Neural cell (in vitro differentiated cells): ENCODE measurements around the gene RORC. TPM values are rescaled to one million over a fixed set of nuclear protein-coding genes. Genes with fewer than 3 reads are reported as not detected.

Source experiments
- H2AFZ ChIP-seq: fragments of 200-600, 300-800 bp; sonication (generic), shearing (Covaris generic); 2 replicates; pipeline ENCODE4 v1.6.0; 2014; ENCODE audit warnings: low read depth, mild to moderate bottlenecking, antibody characterized with exemption, low read length, moderate library complexity
- H3F3A ChIP-seq: fragments of 200-600 bp; shearing (Covaris generic); 2 replicates; pipeline ENCODE4 v1.6.1; 2016; ENCODE audit warnings: mild to moderate bottlenecking, moderate library complexity, mixed read lengths, antibody characterized with exemption, low read length; ENCODE audit not compliant: insufficient read depth, poor library complexity, severe bottlenecking
- H3K27ac ChIP-seq: fragments of 200-600, 300-800 bp; sonication (generic), shearing (Covaris generic); 2 replicates; pipeline ENCODE4 v1.5.1; 2014; ENCODE audit warnings: mild to moderate bottlenecking, low read length, moderate library complexity
- H3K27me3 ChIP-seq: fragments of 300-800, 200-600 bp; sonication (generic), shearing (Covaris generic); 2 replicates; pipeline ENCODE4 v1.6.0; 2014; ENCODE audit warnings: mild to moderate bottlenecking, low read depth, low read length, moderate library complexity; ENCODE audit not compliant: insufficient read depth
- H3K36me3 ChIP-seq: fragments of 300-800, 200-600 bp; sonication (generic), shearing (Covaris generic); 2 replicates; pipeline ENCODE4 v1.5.1; 2014; ENCODE audit warnings: mild to moderate bottlenecking, antibody characterized with exemption, low read length, moderate library complexity; ENCODE audit not compliant: insufficient read depth
- H3K4me2 ChIP-seq: fragments of 300-800, 200-600 bp; sonication (generic), shearing (Covaris generic); 2 replicates; pipeline ENCODE4 v1.6.0; 2014; ENCODE audit warnings: mild to moderate bottlenecking, low read length
- H3K4me3 ChIP-seq: fragments of 300-800, 200-600 bp; sonication (generic), shearing (Covaris generic); 2 replicates; pipeline ENCODE4 v1.5.1; 2014; ENCODE audit warnings: mild to moderate bottlenecking, low read length, moderate library complexity
- H3K79me2 ChIP-seq: fragments of 200-600 bp; shearing (Covaris generic); replicated peaks from 2 replicates; pipeline ENCODE4 v1.6.0; 2014; ENCODE audit warnings: mild to moderate bottlenecking, low read length, moderate library complexity; ENCODE audit not compliant: insufficient read depth
- H3K9ac ChIP-seq: fragments of 300-800, 200-600 bp; sonication (generic), shearing (Covaris generic); 2 replicates; pipeline ENCODE4 v1.6.1; 2016; ENCODE audit warnings: mild to moderate bottlenecking, low read length, mixed read lengths
- H3K9me2 ChIP-seq: fragments of 200-600 bp; shearing (Covaris generic); 2 replicates; pipeline ENCODE4 v1.6.1; 2016; ENCODE audit warnings: mild to moderate bottlenecking, low read length, mixed read lengths; ENCODE audit not compliant: insufficient read depth
- H3K9me3 ChIP-seq: fragments of 200-600, 300-800 bp; sonication (generic), shearing (Covaris generic); 2 replicates; pipeline ENCODE4 v1.6.1; 2016; ENCODE audit warnings: mild to moderate bottlenecking, mixed run types, low read length, moderate library complexity, mixed read lengths
- H4K20me1 ChIP-seq: fragments of 200-600 bp; shearing (Covaris generic); 2 replicates; pipeline ENCODE4 v1.6.1; 2016; ENCODE audit warnings: mild to moderate bottlenecking, mixed run types; ENCODE audit not compliant: insufficient read depth
- EP300 ChIP-seq: fragments of 450-650 bp; conservative IDR thresholded peaks from 2 replicates; pipeline ENCODE4 v1.6.1; 2014; ENCODE audit warnings: antibody characterized with exemption, mild to moderate bottlenecking, moderate library complexity; ENCODE audit not compliant: poor library complexity, severe bottlenecking
- EZH2 ChIP-seq: fragments of 200-600, 300-800 bp; shearing (Covaris generic), sonication (generic); IDR thresholded peaks from 2 replicates; pipeline ENCODE4 v1.6.1; 2014; ENCODE audit warnings: antibody characterized with exemption, low read length, borderline replicate concordance, mild to moderate bottlenecking; ENCODE audit not compliant: insufficient read depth, poor library complexity, severe bottlenecking
- MXI1 ChIP-seq: fragments of 450-650 bp; conservative IDR thresholded peaks from 2 replicates; pipeline ENCODE4 v1.6.1; 2014; ENCODE audit warnings: antibody characterized with exemption, mild to moderate bottlenecking; ENCODE audit not compliant: poor library complexity, severe bottlenecking
- POLR2AphosphoS5 ChIP-seq: IDR thresholded peaks from 2 replicates; pipeline ENCODE4 v1.6.1; 2012
- RAD21 ChIP-seq: fragments of 450-650 bp; conservative IDR thresholded peaks from 2 replicates; pipeline ENCODE4 v1.6.1; 2014; ENCODE audit warnings: antibody characterized with exemption, mild to moderate bottlenecking, moderate library complexity
- SMC3 ChIP-seq: fragments of 450-650 bp; conservative IDR thresholded peaks from 2 replicates; pipeline ENCODE4 v1.6.1; 2014; ENCODE audit warnings: antibody characterized with exemption, mild to moderate bottlenecking, moderate library complexity; ENCODE audit not compliant: poor library complexity
- TAF1 ChIP-seq: IDR thresholded peaks from 2 replicates; pipeline ENCODE4 v1.6.1; 2012; ENCODE audit warnings: low read depth
- polyA plus RNA-seq: library from polyadenylated mRNA; depleted of rRNA; stranded (reverse); fragments of >200 nt; gene quantifications from 2 replicates; pipeline ENCODE4 v1.2.3, GENCODE V29; 2014
- TF ChIP-seq, protein P1 (sequence below): fragments of 450-650 bp; IDR thresholded peaks from 2 replicates; pipeline ENCODE4 v1.5.1; 2014; ENCODE audit warnings: antibody characterized with exemption, mild to moderate bottlenecking, moderate library complexity; ENCODE audit not compliant: poor library complexity, severe bottlenecking
- TF ChIP-seq, protein P2 (sequence below): IDR thresholded peaks from 2 replicates; pipeline ENCODE4 v1.6.1; 2012; ENCODE audit warnings: borderline replicate concordance

The RORC gene
- polyA plus RNA-seq, 1 donor from 2014 or later, result 0.45 TPM

GRCh38 chr1:151864411-151864810 is 32.8 kb upstream of the RORC start:
- no peaks in the 10 kb centered on the region for H3K36me3 ChIP-seq
- H3K9ac ChIP-seq, result no peak overlapping the region
- H4K20me1 ChIP-seq, result no peaks in the 10 kb centered on the region
- no peaks in the 10 kb centered on the region for H3K9me2 ChIP-seq
- H3K9me3 ChIP-seq, result no peaks in the 10 kb centered on the region
- H3K4me3 ChIP-seq, result no peak overlapping the region
- H3F3A ChIP-seq, result no peaks in the 10 kb centered on the region
- no peaks in the 10 kb centered on the region for H3K79me2 ChIP-seq
- TF ChIP-seq EP300 (no peak), RAD21 (no peak), SMC3 (no peak), MXI1 (no peak), EZH2 (no peak), TAF1 (no peak), POLR2AphosphoS5 (no peak)
- TF ChIP-seq, protein P1, sequence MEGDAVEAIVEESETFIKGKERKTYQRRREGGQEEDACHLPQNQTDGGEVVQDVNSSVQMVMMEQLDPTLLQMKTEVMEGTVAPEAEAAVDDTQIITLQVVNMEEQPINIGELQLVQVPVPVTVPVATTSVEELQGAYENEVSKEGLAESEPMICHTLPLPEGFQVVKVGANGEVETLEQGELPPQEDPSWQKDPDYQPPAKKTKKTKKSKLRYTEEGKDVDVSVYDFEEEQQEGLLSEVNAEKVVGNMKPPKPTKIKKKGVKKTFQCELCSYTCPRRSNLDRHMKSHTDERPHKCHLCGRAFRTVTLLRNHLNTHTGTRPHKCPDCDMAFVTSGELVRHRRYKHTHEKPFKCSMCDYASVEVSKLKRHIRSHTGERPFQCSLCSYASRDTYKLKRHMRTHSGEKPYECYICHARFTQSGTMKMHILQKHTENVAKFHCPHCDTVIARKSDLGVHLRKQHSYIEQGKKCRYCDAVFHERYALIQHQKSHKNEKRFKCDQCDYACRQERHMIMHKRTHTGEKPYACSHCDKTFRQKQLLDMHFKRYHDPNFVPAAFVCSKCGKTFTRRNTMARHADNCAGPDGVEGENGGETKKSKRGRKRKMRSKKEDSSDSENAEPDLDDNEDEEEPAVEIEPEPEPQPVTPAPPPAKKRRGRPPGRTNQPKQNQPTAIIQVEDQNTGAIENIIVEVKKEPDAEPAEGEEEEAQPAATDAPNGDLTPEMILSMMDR, result no peak
- TF ChIP-seq, protein P2, sequence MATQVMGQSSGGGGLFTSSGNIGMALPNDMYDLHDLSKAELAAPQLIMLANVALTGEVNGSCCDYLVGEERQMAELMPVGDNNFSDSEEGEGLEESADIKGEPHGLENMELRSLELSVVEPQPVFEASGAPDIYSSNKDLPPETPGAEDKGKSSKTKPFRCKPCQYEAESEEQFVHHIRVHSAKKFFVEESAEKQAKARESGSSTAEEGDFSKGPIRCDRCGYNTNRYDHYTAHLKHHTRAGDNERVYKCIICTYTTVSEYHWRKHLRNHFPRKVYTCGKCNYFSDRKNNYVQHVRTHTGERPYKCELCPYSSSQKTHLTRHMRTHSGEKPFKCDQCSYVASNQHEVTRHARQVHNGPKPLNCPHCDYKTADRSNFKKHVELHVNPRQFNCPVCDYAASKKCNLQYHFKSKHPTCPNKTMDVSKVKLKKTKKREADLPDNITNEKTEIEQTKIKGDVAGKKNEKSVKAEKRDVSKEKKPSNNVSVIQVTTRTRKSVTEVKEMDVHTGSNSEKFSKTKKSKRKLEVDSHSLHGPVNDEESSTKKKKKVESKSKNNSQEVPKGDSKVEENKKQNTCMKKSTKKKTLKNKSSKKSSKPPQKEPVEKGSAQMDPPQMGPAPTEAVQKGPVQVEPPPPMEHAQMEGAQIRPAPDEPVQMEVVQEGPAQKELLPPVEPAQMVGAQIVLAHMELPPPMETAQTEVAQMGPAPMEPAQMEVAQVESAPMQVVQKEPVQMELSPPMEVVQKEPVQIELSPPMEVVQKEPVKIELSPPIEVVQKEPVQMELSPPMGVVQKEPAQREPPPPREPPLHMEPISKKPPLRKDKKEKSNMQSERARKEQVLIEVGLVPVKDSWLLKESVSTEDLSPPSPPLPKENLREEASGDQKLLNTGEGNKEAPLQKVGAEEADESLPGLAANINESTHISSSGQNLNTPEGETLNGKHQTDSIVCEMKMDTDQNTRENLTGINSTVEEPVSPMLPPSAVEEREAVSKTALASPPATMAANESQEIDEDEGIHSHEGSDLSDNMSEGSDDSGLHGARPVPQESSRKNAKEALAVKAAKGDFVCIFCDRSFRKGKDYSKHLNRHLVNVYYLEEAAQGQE, result no peak
- no peak overlapping the region for H3K4me2 ChIP-seq
- no peaks in the 10 kb centered on the region for H3K27me3 ChIP-seq
- no peak overlapping the region for H2AFZ ChIP-seq
- no peak overlapping the region for H3K27ac ChIP-seq

GRCh38 chr1:151862604-151863003 is 31.0 kb upstream of the RORC start:
- Histone ChIP-seq H3K9me2 (no peaks in the 10 kb centered on the region), H2AFZ (no peak overlapping the region), H3K4me2 (no peak overlapping the region), H3K27ac (no peak overlapping the region), H3K9me3 (no peaks in the 10 kb centered on the region), H3K79me2 (no peaks in the 10 kb centered on the region), H3K9ac (no peak overlapping the region), H3K4me3 (no peak overlapping the region), H4K20me1 (no peaks in the 10 kb centered on the region), H3K36me3 (no peaks in the 10 kb centered on the region), H3K27me3 (no peaks in the 10 kb centered on the region), H3F3A (no peaks in the 10 kb centered on the region)
- TF ChIP-seq TAF1 (no peak), EZH2 (no peak), SMC3 (no peak), MXI1 (no peak), EP300 (no peak), RAD21 (no peak), POLR2AphosphoS5 (no peak)
- TF ChIP-seq, protein P1, result no peak
- TF ChIP-seq, protein P2, result no peak
